CD14-positive monocyte (primary cell): ENCODE data around the gene SH3YL1. TPM values are rescaled to one million over a fixed set of nuclear protein-coding genes. Genes with fewer than 3 reads are reported as not detected.

Experiments used
- DNase-seq, 3 donors: peaks; one replicate each; pipeline ENCODE4 v3.0.0-alpha.2; 2011 to 2022
- H2AFZ ChIP-seq: 2 replicates; pipeline ENCODE4 v1.6.0; 2012; ENCODE audit warnings: mild to moderate bottlenecking, low read depth, low read length, inconsistent platforms; ENCODE audit not compliant: insufficient read depth, poor library complexity, severe bottlenecking
- H3K27ac ChIP-seq, 2 donors: 1 replicate in 1 of 2; 2 replicates in 1 of 2; pipeline ENCODE4 v1.5.1; 2012 to 2013; ENCODE audit warnings: low read length in 2 of 2, control low read depth in 1 of 2, inconsistent platforms in 1 of 2, low read depth in 1 of 2, mild to moderate bottlenecking in 1 of 2
- H3K27me3 ChIP-seq, 2 donors: one replicate each; pipeline versions ENCODE4 v1.6.0 to v1.6.1; 2011 to 2013; ENCODE audit warnings: low read length in 2 of 2; ENCODE audit not compliant: control insufficient read depth in 2 of 2, insufficient read depth in 2 of 2
- H3K36me3 ChIP-seq, 2 donors: replicated peaks in 1 of 2; 1 replicate in 1 of 2; 2 replicates in 1 of 2; pipeline versions ENCODE4 v1.5.1 to v1.6.1; 2012 to 2013; ENCODE audit warnings: low read length in 2 of 2, control low read depth in 1 of 2, inconsistent platforms in 1 of 2, mild to moderate bottlenecking in 1 of 2; ENCODE audit not compliant: insufficient read depth in 2 of 2, control insufficient read depth in 1 of 2
- H3K4me1 ChIP-seq, 2 donors: 1 replicate in 1 of 2; 2 replicates in 1 of 2; pipeline versions ENCODE4 v1.5.1 to v1.6.1; 2012 to 2013; ENCODE audit warnings: low read length in 2 of 2, control low read depth in 1 of 2, inconsistent platforms in 1 of 2, mild to moderate bottlenecking in 1 of 2, moderate library complexity in 1 of 2; ENCODE audit not compliant: insufficient read depth in 2 of 2, control insufficient read depth in 1 of 2
- H3K4me2 ChIP-seq: replicated peaks from 2 replicates; pipeline ENCODE3; 2012; ENCODE audit warnings: low read length, moderate library complexity, mild to moderate bottlenecking; ENCODE audit not compliant: poor library complexity, severe bottlenecking; ENCODE audit errors: extremely low read depth
- H3K4me3 ChIP-seq, 3 experiments: fragments of 200-600 bp in 1 of 3; sonication (generic) in 1 of 3; replicated peaks in 1 of 3; 1 replicate in 2 of 3; 2 replicates in 1 of 3; pipeline ENCODE4 v1.5.1; 2011 to 2013; ENCODE audit warnings: low read length in 3 of 3, mild to moderate bottlenecking in 3 of 3, control low read depth in 2 of 3, low read depth in 2 of 3, inconsistent platforms in 1 of 3, moderate library complexity in 1 of 3
- H3K79me2 ChIP-seq: 2 replicates; pipeline ENCODE4 v1.6.0; 2012; ENCODE audit warnings: mild to moderate bottlenecking, control low read depth, inconsistent platforms, low read length, moderate library complexity; ENCODE audit not compliant: insufficient read depth
- H3K9ac ChIP-seq: 2 replicates; pipeline ENCODE4 v1.6.0; 2017; ENCODE audit warnings: low read length, mild to moderate bottlenecking; ENCODE audit not compliant: insufficient read depth, poor library complexity, severe bottlenecking
- H3K9me3 ChIP-seq, 2 donors: replicated peaks in 1 of 2; 1 replicate in 1 of 2; 2 replicates in 1 of 2; pipeline versions ENCODE4 v1.5.1 to v1.6.1; 2012 to 2013; ENCODE audit warnings: low read length in 2 of 2, control low read depth in 1 of 2; ENCODE audit not compliant: control insufficient read depth in 1 of 2, insufficient read depth in 1 of 2
- H4K20me1 ChIP-seq: 2 replicates; pipeline ENCODE4 v1.6.0; 2012; ENCODE audit warnings: mild to moderate bottlenecking, low read length, control low read depth, moderate library complexity; ENCODE audit not compliant: insufficient read depth
- H3K27ac Mint-ChIP-seq, 7 donors: one replicate each; pipeline ENCODE4 v1.8.0; 2020; ENCODE audit warnings: mild to moderate bottlenecking in 7 of 7, mixed read lengths in 7 of 7, moderate library complexity in 6 of 7, inconsistent platforms in 2 of 7
- H3K27me3 Mint-ChIP-seq, 3 donors: one replicate each; pipeline ENCODE4 v1.8.0; 2021 to 2022; ENCODE audit warnings: low read depth in 3 of 3, mild to moderate bottlenecking in 3 of 3, mixed read lengths in 3 of 3, moderate library complexity in 3 of 3, inconsistent platforms in 1 of 3
- H3K36me3 Mint-ChIP-seq, 2 donors: one replicate each; pipeline ENCODE4 v1.8.0; 2020; ENCODE audit warnings: mixed read lengths in 2 of 2, inconsistent platforms in 1 of 2, mild to moderate bottlenecking in 1 of 2
- H3K4me1 Mint-ChIP-seq: one replicate; pipeline ENCODE4 v1.8.0; 2020; ENCODE audit warnings: mild to moderate bottlenecking, mixed read lengths
- H3K4me3 Mint-ChIP-seq, 2 donors: one replicate each; pipeline ENCODE4 v1.8.0; 2020; ENCODE audit warnings: mild to moderate bottlenecking in 2 of 2, mixed read lengths in 2 of 2, moderate library complexity in 1 of 2
- H3K9me3 Mint-ChIP-seq, 7 donors: one replicate each; pipeline ENCODE4 v1.8.0; 2020 to 2022; ENCODE audit warnings: mixed read lengths in 7 of 7, mild to moderate bottlenecking in 6 of 7, moderate library complexity in 6 of 7, inconsistent platforms in 2 of 7
- WGBS: methylation state at CpG from one replicate; pipeline ENCODE4 v1.1.5; 2013; ENCODE audit warnings: missing lambda C conversion rate; ENCODE audit not compliant: insufficient coverage; 5-methylcytosine and 5-hydroxymethylcytosine counted together
- intact Hi-C, 2 donors: fragments of 100-400 bp; cut with micrococcal nuclease; formaldehyde crosslinking; loops; one replicate each; pipeline versions ENCODE4 v1.15.0 to v1.15.1; 2023
- polyA plus RNA-seq, 3 donors: library from polyadenylated mRNA; depleted of rRNA in 1 of 3; unstranded in 2 of 3; stranded (reverse) in 1 of 3; fragments of 300-500 nt in 2 of 3; fragments of >200 nt in 1 of 3; fragmentation: Illumina TruSeq in 2 of 3; gene quantifications; 1 replicate in 2 of 3; 2 replicates in 1 of 3; pipeline ENCODE4 v1.2.3, GENCODE V29; 2012 to 2021
- TF ChIP-seq, protein P1 (sequence below): fragments of 200-600 bp; IDR thresholded peaks from one replicate; pipeline ENCODE4 v1.8.0; 2022; ENCODE audit warnings: antibody characterized with exemption, mild to moderate bottlenecking

SH3YL1 gene
- polyA plus RNA-seq, 3 donors = 2.4 to 11.7 (median 4.0) TPM

GRCh38 chr2:287471-287885 is 23.6 kb upstream of the SH3YL1 start:
- Histone ChIP-seq H3K9me3 (peaks cover 0 to 20% of the 10 kb centered on the region in 2 donors), H3K79me2 (no peaks in the 10 kb centered on the region), H3K4me1 (peaks cover 0 to 13% of the 10 kb centered on the region in 2 donors), H2AFZ (no peak overlapping the region), H3K27ac (no peak overlapping the region), H4K20me1 (no peaks in the 10 kb centered on the region), H3K36me3 (no peaks in the 10 kb centered on the region), H3K9ac (no peak overlapping the region), H3K4me3 (no peak overlapping the region), H3K27me3 (peaks cover 41 to 62% of the 10 kb centered on the region in 2 donors), H3K4me2 (no peak overlapping the region)
- WGBS = 0% methylated on average over 33 of the region's 46 CpGs
- peaks cover 40 to 65% (median 40%) of the 10 kb centered on the region in 3 donors for H3K27me3 Mint-ChIP-seq
- H3K9me3 Mint-ChIP-seq = peaks cover 0 to 5% (median 0%) of the 10 kb centered on the region in 7 donors
- intact Hi-C loops = loop anchor here in 1 of 2 donors (5.0 kb wide), 1 partner anchor 180 kb away; no protein-coding TSS in a partner anchor
- peaks cover 5 to 10% of the 10 kb centered on the region in 2 donors for H3K36me3 Mint-ChIP-seq
- peak overlapping the region in 1 of 2 donors; percentile 70 for H3K4me3 Mint-ChIP-seq
- H3K4me1 Mint-ChIP-seq = peaks cover 8% of the 10 kb centered on the region
- TF ChIP-seq, protein P1, sequence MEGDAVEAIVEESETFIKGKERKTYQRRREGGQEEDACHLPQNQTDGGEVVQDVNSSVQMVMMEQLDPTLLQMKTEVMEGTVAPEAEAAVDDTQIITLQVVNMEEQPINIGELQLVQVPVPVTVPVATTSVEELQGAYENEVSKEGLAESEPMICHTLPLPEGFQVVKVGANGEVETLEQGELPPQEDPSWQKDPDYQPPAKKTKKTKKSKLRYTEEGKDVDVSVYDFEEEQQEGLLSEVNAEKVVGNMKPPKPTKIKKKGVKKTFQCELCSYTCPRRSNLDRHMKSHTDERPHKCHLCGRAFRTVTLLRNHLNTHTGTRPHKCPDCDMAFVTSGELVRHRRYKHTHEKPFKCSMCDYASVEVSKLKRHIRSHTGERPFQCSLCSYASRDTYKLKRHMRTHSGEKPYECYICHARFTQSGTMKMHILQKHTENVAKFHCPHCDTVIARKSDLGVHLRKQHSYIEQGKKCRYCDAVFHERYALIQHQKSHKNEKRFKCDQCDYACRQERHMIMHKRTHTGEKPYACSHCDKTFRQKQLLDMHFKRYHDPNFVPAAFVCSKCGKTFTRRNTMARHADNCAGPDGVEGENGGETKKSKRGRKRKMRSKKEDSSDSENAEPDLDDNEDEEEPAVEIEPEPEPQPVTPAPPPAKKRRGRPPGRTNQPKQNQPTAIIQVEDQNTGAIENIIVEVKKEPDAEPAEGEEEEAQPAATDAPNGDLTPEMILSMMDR = no peak
- DNase-seq = no peak
- no peak overlapping the region for H3K27ac Mint-ChIP-seq

DNA sequence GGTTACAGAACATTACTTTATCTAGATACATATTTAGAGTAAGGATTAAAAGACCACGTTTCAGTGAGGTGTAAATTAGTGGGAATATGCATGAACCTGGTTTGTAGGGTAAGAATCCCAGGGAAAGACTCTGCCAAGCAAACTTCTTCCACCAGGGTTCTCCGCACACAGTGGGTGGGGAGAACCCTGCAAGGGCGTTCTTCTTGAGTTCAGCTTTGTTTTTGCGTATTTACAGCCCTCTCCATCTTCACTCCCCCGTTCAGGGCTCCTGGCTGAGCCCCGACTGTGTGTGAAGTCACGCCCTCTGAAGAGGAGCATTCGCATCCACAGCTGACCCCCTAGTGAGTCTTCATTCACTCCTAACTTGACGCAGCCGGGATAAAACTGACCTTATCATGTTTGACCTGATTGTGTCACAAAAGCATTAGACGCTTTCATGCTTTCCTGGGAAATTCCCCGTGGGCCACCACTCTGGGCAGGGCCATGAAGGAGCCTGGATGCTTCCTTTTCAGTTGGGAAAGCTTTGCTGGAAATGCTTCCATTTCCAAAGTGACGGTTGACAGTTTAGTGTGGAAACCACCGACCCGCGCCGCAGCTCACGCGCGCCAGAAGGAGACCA is 23.1 kb upstream of the SH3YL1 start:
- intact Hi-C loops = loop anchor here in 1 of 2 donors (5.0 kb wide), 1 partner anchor 180 kb away; no protein-coding TSS in a partner anchor
- Histone ChIP-seq H3K4me3 (no peak overlapping the region), H3K9me3 (peaks cover 0 to 20% of the 10 kb centered on the region in 2 donors), H4K20me1 (no peaks in the 10 kb centered on the region), H3K36me3 (peaks cover 4 to 5% of the 10 kb centered on the region in 2 donors), H3K4me1 (peaks cover 0 to 13% of the 10 kb centered on the region in 2 donors), H2AFZ (no peak overlapping the region), H3K4me2 (no peak overlapping the region), H3K79me2 (no peaks in the 10 kb centered on the region), H3K9ac (no peak overlapping the region), H3K27ac (no peak overlapping the region), H3K27me3 (peaks cover 41 to 59% of the 10 kb centered on the region in 2 donors)
- TF ChIP-seq, protein P1 = no peak
- H3K27me3 Mint-ChIP-seq = peaks cover 40 to 60% (median 40%) of the 10 kb centered on the region in 3 donors
- peaks cover 11 to 16% of the 10 kb centered on the region in 2 donors for H3K36me3 Mint-ChIP-seq
- DNase-seq = no peak
- peaks cover 0 to 5% (median 0%) of the 10 kb centered on the region in 7 donors for H3K9me3 Mint-ChIP-seq
- H3K4me3 Mint-ChIP-seq = peak overlapping the region in 1 of 2 donors; percentile 70
- WGBS = 22% methylated on average over 16 of the region's 20 CpGs
- peaks cover 8% of the 10 kb centered on the region for H3K4me1 Mint-ChIP-seq
- H3K27ac Mint-ChIP-seq = no peak overlapping the region
